GM21390 (cell line): ENCODE data around the gene TMED7.
"Not testable (repeated sequence)": the region's sequence is repeated elsewhere in the genome, so short reads cannot be mapped to it uniquely, and the experiment has no call there.

Experiments used
- ATAC-seq: cut with Tn5 transposase; IDR thresholded peaks from one replicate; pipeline ENCODE4 v1.9.1; 2021; ENCODE audit not compliant: unreplicated experiment

The TMED7 gene

GRCh38 chr5:115625579-115626444 is at the start of gene TMED7:
TSS of gene TMED7 (minus strand) at chr5:115626036. CDS start at chr5:115625792, 244 bp downstream.
- peak; percentile 89 for ATAC-seq

GRCh38 chr5:115674782-115675181 is 48.9 kb upstream of the TMED7 start:
- not testable (repeated sequence) for ATAC-seq

- no peak for ATAC-seq
Observed at GRCh38 chr5:115673596-115673995, 47.8 kb upstream of the TMED7 start.

GRCh38 chr5:115671939-115672338 is 46.1 kb upstream of the TMED7 start:
- ATAC-seq = no peak

- no peak for ATAC-seq
Observed at GRCh38 chr5:115666023-115666422, 40.2 kb upstream of the TMED7 start.

- no peak for ATAC-seq
Observed at GRCh38 chr5:115661563-115661962, 35.7 kb upstream of the TMED7 start.

GRCh38 chr5:115661101-115661500 is 35.3 kb upstream of the TMED7 start:
- ATAC-seq = no peak

GRCh38 chr5:115657881-115658233 is 32.0 kb upstream of the TMED7 start:
- no peak for ATAC-seq

GRCh38 chr5:115657125-115657880 is 31.5 kb upstream of the TMED7 start:
- no peak for ATAC-seq

GRCh38 chr5:115656404-115656803 is 30.6 kb upstream of the TMED7 start:
- ATAC-seq = no peak

GRCh38 chr5:115655994-115656393 is 30.2 kb upstream of the TMED7 start:
- no peak for ATAC-seq

- ATAC-seq = no peak
Observed at GRCh38 chr5:115649541-115649940, 23.7 kb upstream of the TMED7 start.

GRCh38 chr5:115648056-115648455 is 22.2 kb upstream of the TMED7 start:
- ATAC-seq = no peak

GRCh38 chr5:115645386-115645785 is 19.6 kb upstream of the TMED7 start:
- ATAC-seq = not testable (repeated sequence)

GRCh38 chr5:115644046-115644445 is 18.2 kb upstream of the TMED7 start:
- no peak for ATAC-seq

GRCh38 chr5:115641948-115642347 is 16.1 kb upstream of the TMED7 start:
- no peak for ATAC-seq

- ATAC-seq = no peak
Observed at GRCh38 chr5:115640274-115640673, 14.4 kb upstream of the TMED7 start.

GRCh38 chr5:115639377-115639776 is 13.5 kb upstream of the TMED7 start:
- no peak for ATAC-seq

GRCh38 chr5:115637507-115637906 is 11.7 kb upstream of the TMED7 start:
- ATAC-seq = no peak

GRCh38 chr5:115636008-115636407 is 10.2 kb upstream of the TMED7 start:
- no peak for ATAC-seq

GRCh38 chr5:115634343-115635132 is 8.7 kb upstream of the TMED7 start:
- peak; percentile 56 for ATAC-seq
